ENCODE measurements around the gene UBR3.
"Not testable (repeated sequence)": the region's sequence is repeated elsewhere in the genome, so short reads cannot be mapped to it uniquely, and the experiment has no call there.

Gene UBR3

DNA sequence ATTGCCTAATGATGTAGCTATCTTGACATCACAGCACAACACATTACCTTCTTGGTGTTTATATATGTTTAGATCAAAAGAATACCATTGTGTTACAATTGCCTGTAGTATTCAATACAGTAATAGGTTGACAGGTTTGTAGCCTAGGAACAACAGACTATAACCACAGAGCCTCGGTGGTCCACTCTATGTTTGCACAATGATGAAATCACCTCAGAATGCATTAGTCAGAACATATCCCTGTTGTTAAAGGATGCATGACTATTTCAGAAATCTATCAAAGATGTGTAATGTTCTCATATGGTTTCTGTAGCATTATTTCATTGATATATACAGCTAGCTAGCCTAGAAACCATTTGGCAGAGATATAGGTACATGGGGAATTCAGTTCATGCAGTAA, 11.4 kb upstream of the UBR3 start:
- TF ChIP-seq, protein P1, sequence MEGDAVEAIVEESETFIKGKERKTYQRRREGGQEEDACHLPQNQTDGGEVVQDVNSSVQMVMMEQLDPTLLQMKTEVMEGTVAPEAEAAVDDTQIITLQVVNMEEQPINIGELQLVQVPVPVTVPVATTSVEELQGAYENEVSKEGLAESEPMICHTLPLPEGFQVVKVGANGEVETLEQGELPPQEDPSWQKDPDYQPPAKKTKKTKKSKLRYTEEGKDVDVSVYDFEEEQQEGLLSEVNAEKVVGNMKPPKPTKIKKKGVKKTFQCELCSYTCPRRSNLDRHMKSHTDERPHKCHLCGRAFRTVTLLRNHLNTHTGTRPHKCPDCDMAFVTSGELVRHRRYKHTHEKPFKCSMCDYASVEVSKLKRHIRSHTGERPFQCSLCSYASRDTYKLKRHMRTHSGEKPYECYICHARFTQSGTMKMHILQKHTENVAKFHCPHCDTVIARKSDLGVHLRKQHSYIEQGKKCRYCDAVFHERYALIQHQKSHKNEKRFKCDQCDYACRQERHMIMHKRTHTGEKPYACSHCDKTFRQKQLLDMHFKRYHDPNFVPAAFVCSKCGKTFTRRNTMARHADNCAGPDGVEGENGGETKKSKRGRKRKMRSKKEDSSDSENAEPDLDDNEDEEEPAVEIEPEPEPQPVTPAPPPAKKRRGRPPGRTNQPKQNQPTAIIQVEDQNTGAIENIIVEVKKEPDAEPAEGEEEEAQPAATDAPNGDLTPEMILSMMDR (IDR thresholded peaks at IDR 0.05; ENCODE audit: low read depth, low read length): no peak
- no peak for DNase-seq (ENCODE audit: extremely low read depth, low read depth)

DNA sequence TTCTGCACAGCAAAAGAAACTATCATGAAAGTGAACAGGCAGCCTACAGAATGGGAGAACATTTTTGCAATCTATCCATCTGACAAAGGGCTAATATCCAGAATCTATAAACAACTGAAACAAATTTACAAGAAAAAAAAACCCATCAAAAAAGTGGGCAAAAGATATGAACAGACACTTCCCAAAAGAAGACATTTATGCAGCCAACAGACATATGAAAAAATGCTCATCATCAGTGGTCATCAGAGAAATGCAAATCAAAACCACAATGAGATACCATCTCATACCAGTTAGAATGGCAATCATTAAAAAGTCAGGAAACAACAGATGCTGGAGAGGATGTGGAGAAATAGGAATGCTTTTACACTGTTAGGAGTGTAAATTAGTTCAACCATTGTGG, 10.3 kb upstream of the UBR3 start:
- not testable (repeated sequence) for DNase-seq (ENCODE audit: extremely low read depth, low read depth)

DNA sequence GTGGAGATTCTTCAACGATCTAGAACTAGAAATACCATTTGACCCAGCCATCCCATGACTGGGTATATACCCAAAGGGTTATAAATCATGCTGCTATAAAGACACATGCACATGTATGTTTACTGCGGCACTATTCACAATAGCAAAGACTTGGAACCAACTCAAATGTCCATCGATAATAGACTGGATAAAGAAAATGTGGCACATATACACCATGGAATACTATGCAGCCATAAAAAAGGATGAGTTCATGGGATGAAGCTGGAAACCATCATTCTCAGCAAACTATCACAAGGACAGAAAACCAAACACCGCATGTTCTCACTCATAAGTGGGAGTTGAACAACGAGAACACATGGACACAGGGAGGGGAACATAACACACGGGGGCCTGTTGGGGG, 9.9 kb upstream of the UBR3 start:
- not testable (repeated sequence) for DNase-seq (ENCODE audit: extremely low read depth, low read depth)

DNA sequence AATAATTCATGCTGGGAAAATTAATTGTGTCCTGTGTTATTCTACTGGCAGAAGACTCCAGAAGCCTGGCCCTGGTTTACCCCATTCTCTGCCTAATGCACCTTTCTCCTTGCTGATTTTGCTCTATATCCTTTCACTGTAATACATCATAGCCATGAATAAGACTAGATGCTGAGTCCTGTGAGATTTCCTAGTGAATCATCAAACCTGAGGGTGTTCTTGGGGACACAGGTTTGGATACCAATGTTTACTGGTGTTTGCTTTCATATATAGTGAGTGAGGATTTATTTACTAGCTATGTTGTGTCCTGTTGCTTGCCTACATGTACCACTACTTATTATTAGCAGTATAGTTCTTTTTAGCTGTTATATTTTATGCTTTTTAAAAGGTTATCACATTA, 9.0 kb upstream of the UBR3 start:
- no peak for DNase-seq (ENCODE audit: extremely low read depth, low read depth)
- TF ChIP-seq, protein P1 (IDR thresholded peaks at IDR 0.05; ENCODE audit: low read depth, low read length): no peak

DNA sequence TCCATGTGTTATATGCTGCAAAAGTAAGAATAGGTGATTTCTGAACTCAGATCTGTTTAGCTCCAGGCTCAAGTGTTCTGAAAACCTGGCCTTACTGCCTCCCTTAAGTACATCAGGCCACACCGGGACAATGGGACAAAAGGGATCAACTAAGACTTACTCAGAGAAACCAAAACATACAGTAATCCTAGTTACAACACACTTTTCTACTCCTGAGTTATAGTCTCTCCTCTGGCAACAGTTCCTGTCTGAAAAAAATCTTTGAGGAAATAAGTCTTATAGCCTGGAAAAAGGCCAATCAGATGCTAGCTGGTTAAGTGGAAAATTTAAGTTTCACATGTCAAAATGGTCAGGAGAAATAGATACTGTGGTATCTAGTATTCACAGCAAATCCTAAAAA, 8.1 kb upstream of the UBR3 start:
- TF ChIP-seq, protein P1 (IDR thresholded peaks at IDR 0.05; ENCODE audit: low read depth, low read length): no peak
- no peak for DNase-seq (ENCODE audit: extremely low read depth, low read depth)

DNA sequence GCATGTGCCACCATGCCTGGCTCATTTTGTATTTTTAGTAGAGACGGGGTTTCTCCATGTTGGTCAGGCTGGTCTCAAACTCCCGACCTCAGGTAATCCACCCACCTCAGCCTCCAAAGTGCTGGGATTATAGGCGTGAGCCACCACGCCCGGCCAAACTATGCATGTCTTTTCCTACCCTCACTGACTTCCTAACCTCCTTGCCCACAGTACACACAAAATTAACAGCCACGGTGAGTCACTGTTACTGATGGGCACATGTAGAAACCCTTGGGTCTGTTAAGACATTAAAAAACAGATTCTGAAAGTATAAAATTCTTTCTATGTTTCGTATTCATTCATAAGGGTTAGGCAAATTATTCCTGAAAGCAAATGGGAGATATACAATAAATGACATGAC, 7.2 kb upstream of the UBR3 start:
- DNase-seq (ENCODE audit: extremely low read depth, low read depth): not testable (repeated sequence)

DNA sequence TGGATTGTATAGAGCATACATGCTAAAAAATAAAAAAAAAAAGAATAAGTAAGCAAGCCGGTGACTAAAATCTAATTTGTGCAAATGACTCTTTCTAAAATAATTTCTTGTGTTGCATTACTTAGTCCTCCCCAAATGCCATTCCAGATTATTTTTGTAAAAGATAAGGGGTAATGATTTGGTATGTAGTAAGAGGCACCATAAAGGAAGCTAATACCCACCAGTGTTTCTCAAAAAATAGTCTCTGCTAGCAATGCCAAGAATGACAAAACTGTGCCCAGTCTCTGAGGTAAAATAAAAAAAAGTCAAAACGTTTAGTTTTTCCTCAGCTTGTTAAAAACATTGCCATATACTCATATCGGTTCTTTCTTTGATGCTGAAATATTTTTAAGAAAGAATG, 5.2 kb upstream of the UBR3 start:
- TF ChIP-seq, protein P1 (IDR thresholded peaks at IDR 0.05; ENCODE audit: low read depth, low read length): no peak
- no peak for DNase-seq (ENCODE audit: extremely low read depth, low read depth)

DNA sequence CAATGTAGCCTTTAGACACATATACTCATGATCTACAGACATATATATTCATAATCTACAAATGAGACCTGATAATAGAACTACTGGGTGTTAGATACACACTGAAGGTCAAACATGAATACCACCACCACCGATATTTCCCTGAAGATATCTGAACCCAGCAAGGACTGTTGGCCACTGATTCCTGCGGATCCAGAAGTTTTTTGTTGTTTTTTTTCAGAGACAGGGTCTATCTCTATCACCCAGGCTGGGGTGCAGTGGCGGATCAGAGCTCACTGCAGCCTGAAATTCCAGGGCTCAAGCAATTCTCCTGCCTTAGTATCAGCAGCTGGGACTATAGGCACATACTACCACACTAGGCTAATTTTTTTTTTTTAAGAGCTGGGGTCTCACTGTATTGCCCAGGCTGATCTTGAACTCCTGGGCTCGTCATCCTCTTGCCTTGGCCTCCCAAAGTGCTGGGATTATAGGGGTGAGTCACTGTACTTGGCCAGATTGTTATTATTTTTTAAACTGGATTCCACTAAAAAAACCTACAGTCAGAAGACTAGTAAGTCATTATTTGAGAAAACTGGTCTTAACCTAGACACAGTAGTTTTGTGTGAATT, 4.4 kb upstream of the UBR3 start:
- TF ChIP-seq, protein P1 (IDR thresholded peaks at IDR 0.05; ENCODE audit: low read depth, low read length): no peak
- DNase-seq (ENCODE audit: extremely low read depth, low read depth): no peak

DNA sequence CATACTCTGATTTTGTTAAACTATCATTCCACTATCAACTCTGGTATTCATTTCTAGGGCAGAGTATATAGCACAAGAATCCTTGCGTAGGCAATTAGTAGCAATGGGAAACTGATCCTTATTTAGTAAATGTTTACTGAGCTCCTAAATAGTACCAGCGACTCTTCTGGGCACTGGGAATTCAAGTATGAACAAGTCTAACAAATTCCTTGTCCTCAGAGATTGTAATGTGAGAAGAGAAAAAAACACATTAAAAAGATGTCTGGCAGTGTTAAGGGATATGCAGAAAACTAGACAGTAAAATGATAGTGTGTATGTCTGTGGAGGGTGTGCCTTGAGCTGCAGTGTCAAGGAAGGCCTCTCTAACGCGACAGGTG, 3.3 kb upstream of the UBR3 start:
- TF ChIP-seq, protein P1 (IDR thresholded peaks at IDR 0.05; ENCODE audit: low read depth, low read length): no peak
- DNase-seq (ENCODE audit: extremely low read depth, low read depth): no peak

All from AG09319 (cell line).